ENCODE measurements around the gene CHCHD4.

DNA sequence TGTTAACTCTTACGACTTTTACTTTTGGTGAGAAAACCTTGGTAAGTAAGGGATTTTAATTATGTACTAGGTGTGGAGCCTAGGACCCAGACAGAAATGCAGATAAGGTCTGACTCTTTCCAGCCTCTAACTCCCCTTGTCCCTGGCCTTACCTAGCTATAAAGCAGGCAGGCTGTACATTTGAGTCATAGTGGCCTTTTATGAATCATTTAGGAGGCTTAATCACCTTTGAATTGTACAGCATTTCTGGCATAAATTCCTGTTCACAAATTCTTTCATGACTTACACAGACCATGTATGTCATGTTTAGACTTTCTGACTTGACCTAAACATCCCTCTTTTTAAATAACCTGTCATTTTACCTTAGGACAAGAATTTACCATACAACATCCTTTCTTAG is 47.4 kb downstream of the CHCHD4 start:
- TF ChIP-seq, protein P1, sequence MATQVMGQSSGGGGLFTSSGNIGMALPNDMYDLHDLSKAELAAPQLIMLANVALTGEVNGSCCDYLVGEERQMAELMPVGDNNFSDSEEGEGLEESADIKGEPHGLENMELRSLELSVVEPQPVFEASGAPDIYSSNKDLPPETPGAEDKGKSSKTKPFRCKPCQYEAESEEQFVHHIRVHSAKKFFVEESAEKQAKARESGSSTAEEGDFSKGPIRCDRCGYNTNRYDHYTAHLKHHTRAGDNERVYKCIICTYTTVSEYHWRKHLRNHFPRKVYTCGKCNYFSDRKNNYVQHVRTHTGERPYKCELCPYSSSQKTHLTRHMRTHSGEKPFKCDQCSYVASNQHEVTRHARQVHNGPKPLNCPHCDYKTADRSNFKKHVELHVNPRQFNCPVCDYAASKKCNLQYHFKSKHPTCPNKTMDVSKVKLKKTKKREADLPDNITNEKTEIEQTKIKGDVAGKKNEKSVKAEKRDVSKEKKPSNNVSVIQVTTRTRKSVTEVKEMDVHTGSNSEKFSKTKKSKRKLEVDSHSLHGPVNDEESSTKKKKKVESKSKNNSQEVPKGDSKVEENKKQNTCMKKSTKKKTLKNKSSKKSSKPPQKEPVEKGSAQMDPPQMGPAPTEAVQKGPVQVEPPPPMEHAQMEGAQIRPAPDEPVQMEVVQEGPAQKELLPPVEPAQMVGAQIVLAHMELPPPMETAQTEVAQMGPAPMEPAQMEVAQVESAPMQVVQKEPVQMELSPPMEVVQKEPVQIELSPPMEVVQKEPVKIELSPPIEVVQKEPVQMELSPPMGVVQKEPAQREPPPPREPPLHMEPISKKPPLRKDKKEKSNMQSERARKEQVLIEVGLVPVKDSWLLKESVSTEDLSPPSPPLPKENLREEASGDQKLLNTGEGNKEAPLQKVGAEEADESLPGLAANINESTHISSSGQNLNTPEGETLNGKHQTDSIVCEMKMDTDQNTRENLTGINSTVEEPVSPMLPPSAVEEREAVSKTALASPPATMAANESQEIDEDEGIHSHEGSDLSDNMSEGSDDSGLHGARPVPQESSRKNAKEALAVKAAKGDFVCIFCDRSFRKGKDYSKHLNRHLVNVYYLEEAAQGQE (IDR thresholded peaks at IDR 0.05; ENCODE audit: insufficient read depth in 1 of 2, low read depth in 2 of 2, low read length in 2 of 2) = no peak
- no peak for TF ChIP-seq POLR2AphosphoS5 (IDR thresholded peaks at IDR 0.05; ENCODE audit: low read depth, low read length)
- no peak for TF ChIP-seq FOXP2 (optimal IDR thresholded peaks at IDR 0.05; ENCODE audit: borderline replicate concordance, extremely low read depth, extremely low read length, insufficient read depth)
- no peak for TF ChIP-seq TAF1 (IDR thresholded peaks at IDR 0.05; ENCODE audit: borderline replicate concordance, insufficient read depth, low read length)

All from PFSK-1 (cell line).